Measurements from ENCODE around the gene PANX2. TPM values are rescaled to one million over a fixed set of nuclear protein-coding genes. Genes with fewer than 3 reads are reported as not detected.
A peak's percentile ranks its signal among the peaks of the same experiment; 100 is the strongest.

The PANX2 gene
- total and polyA plus RNA-seq, 2 of the 13 experiments (the other 11 are each of a cell fraction or from before 2014, with no cell fraction given), result 0.15 to 1.1 TPM

DNA sequence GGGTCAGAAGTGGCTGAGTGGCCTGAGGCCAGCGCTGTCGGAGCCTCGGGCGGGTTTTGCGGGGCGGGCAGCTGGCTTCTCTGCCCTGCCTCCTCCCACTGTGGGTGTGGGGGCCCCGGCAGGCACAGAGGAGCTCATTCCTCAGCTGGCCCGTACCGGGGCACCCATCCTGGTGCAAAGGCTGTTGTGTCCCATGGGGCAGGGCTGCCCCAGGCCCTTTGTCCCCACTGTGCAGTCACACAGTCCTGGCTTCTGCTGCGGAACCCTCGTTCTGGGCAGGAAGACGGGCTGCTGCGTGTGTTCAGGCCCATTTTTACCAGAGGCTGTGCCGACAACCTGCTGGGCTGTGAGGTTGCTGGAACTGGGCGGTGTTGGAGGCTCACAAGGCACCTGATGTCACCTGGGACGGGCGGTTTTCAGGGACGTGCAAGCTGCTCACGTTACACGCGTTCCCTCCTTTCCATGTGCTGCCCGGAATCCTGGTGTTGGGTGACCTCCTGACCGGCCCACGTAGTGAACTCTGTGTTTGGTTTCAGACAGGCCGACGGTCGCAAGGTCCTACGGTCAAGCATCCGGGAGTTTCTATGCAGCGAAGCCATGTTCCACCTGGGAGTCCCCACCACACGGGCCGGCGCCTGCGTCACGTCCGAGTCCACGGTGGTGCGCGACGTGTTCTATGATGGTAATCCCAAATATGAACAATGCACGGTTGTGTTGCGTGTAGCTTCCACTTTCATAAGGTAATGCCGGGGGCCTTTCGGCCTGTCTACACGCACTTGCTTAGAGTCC, 35.4 kb downstream of the PANX2 start (continued):
- TF ChIP-seq AGO2 (optimal IDR thresholded peaks at IDR 0.05; ENCODE audit: low read depth, low read length) (peak; percentile 97), ZNF768 (CRISPR knock-in tag; IDR thresholded peaks at IDR 0.05) (peak; percentile 20; the same call in 1 of the 2 replicates), MBNL3 (CRISPR knock-in tag; conservative IDR thresholded peaks at IDR 0.05) (no peak), POLR2G (IDR thresholded peaks at IDR 0.05; ENCODE audit: low read depth, low read length) (peak; percentile 19; the same call in 1 of the 2 replicates), ZNF333 (CRISPR knock-in tag; IDR thresholded peaks at IDR 0.05; ENCODE audit: borderline replicate concordance) (no peak)
- TF ChIP-seq, protein P1, sequence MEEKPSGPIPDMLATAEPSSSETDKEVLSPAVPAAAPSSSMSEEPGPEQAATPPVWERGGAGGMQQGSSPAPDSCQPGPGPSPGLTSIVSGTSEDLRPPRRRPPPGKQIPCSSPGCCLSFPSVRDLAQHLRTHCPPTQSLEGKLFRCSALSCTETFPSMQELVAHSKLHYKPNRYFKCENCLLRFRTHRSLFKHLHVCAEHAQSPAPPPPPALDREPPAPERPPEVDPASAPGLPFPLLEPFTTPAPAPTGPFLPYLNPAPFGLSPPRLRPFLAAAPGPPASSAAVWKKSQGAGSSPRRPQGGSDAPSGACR (CRISPR knock-in tag; IDR thresholded peaks at IDR 0.05), result no peak
- TF ChIP-seq, protein P2, sequence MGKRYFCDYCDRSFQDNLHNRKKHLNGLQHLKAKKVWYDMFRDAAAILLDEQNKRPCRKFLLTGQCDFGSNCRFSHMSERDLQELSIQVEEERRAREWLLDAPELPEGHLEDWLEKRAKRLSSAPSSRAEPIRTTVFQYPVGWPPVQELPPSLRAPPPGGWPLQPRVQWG (CRISPR knock-in tag; IDR thresholded peaks at IDR 0.05; ENCODE audit: borderline replicate concordance, low read depth), result no peak
- TF ChIP-seq, protein P3, sequence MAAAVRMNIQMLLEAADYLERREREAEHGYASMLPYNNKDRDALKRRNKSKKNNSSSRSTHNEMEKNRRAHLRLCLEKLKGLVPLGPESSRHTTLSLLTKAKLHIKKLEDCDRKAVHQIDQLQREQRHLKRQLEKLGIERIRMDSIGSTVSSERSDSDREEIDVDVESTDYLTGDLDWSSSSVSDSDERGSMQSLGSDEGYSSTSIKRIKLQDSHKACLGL (CRISPR knock-in tag; IDR thresholded peaks at IDR 0.05), result no peak

DNA sequence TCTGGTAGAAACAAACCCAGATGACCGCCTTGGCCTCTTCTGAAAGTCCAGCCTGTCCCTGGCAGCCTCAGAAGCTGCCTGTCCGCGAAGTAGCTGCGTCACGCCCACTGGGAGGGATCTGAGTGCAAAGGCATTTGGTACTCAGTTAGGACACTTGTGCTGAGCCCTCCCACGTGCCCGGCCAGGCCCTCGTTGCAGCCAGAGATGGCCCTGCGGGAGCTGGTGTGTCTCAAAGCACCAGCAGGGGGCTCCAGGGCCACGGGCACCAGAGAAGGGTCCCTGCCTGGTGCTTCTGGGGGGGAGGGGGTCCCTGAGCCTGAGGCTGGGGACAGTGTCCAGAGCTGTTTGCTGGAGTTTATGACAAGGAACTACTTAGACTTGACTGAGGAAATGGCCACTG, 36.1 kb downstream of the PANX2 start:
- DNase-seq (ENCODE audit: low spot score) (peak; percentile 35), FAIRE-seq (no peak), ATAC-seq (peak; percentile 63)
- POLR2A ChIA-PET, result interaction anchor here (0.7 to 1.2 kb wide), 2 partner anchors 23 to 61 kb away, joined by 3 read pairs; no protein-coding TSS in a partner anchor
- H3K36me3 ChIP-seq (replicated peaks in 1 of 2; ENCODE audit: control insufficient read depth in 1 of 2, insufficient read depth in 2 of 2, low read length in 2 of 2), result peaks cover 5 to 30% of the 10 kb centered on the region in 2 experiments; a peak in 4 of 5 replicates
- H4K20me1 ChIP-seq (ENCODE audit: insufficient read depth, low read length), result peaks cover 11% of the 10 kb centered on the region
- H3K9ac ChIP-seq (ENCODE audit: insufficient read depth, low read depth, low read length), result no peak overlapping the region
- H3K79me2 ChIP-seq (ENCODE audit: insufficient read depth, low read length), result peaks cover 18% of the 10 kb centered on the region
- CTCF ChIA-PET (ENCODE audit: low intra/inter-chr PET ratio, low total read pairs), result interaction anchor here (0.9 kb wide), 1 partner anchor 57 kb away, joined by 5 read pairs; no protein-coding TSS in a partner anchor
- no TSS peak for BruUV-seq (replicated peaks)
- in situ Hi-C loops (cut with HindIII; ENCODE audit: extremely low pct_ligation_motif_present, low pct_unique_long_range_greater_than_20kb), result loop anchor here (5.0 kb wide), 1 partner anchor 59 kb away; no protein-coding TSS in a partner anchor
- no peak overlapping the region for H3K4me2 ChIP-seq (ENCODE audit: low read depth, low read length)
- H3K4me3 ChIP-seq (replicated peaks in 1 of 3; ENCODE audit: insufficient read depth in 1 of 3, low read depth in 2 of 3, low read length in 3 of 3), result no peak overlapping the region
- no peaks in the 10 kb centered on the region for H3K9me3 ChIP-seq (ENCODE audit: low read length)
- no CpG with 5 or more reads among the region's 10 CpGs for WGBS (ENCODE audit: low lambda C conversion rate)
- H2AFZ ChIP-seq (ENCODE audit: low read length), result no peak overlapping the region
- intact Hi-C loops (cut with micrococcal nuclease; ENCODE audit: unreplicated experiment), result no loop called here
- H3K4me1 ChIP-seq (ENCODE audit: insufficient read depth, low read length), result peaks cover 36% of the 10 kb centered on the region
- no peaks in the 10 kb centered on the region for H3K27me3 ChIP-seq (ENCODE audit: control insufficient read depth in 1 of 2, insufficient read depth in 2 of 2, low read length in 2 of 2)
- no peak overlapping the region for H3K27ac ChIP-seq (ENCODE audit: extremely low read length, insufficient read depth, low read length)
- TF ChIP-seq, protein P4, sequence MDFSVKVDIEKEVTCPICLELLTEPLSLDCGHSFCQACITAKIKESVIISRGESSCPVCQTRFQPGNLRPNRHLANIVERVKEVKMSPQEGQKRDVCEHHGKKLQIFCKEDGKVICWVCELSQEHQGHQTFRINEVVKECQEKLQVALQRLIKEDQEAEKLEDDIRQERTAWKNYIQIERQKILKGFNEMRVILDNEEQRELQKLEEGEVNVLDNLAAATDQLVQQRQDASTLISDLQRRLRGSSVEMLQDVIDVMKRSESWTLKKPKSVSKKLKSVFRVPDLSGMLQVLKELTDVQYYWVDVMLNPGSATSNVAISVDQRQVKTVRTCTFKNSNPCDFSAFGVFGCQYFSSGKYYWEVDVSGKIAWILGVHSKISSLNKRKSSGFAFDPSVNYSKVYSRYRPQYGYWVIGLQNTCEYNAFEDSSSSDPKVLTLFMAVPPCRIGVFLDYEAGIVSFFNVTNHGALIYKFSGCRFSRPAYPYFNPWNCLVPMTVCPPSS (IDR thresholded peaks at IDR 0.05), result no peak
- TF ChIP-seq, protein P5, sequence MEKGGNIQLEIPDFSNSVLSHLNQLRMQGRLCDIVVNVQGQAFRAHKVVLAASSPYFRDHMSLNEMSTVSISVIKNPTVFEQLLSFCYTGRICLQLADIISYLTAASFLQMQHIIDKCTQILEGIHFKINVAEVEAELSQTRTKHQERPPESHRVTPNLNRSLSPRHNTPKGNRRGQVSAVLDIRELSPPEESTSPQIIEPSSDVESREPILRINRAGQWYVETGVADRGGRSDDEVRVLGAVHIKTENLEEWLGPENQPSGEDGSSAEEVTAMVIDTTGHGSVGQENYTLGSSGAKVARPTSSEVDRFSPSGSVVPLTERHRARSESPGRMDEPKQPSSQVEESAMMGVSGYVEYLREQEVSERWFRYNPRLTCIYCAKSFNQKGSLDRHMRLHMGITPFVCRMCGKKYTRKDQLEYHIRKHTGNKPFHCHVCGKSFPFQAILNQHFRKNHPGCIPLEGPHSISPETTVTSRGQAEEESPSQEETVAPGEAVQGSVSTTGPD (CRISPR knock-in tag; IDR thresholded peaks at IDR 0.05), result no peak
- TF ChIP-seq SALL1 (CRISPR knock-in tag; IDR thresholded peaks at IDR 0.05), result 0 out of 2 replicates have a peak, but pooled peaks have one; percentile 3
- peak; percentile 30; the same call in 1 of the 2 replicates for TF ChIP-seq STAG1 (CRISPR knock-in tag; IDR thresholded peaks at IDR 0.05)
- TF ChIP-seq MYC (CRISPR knock-in tag; IDR thresholded peaks at IDR 0.05; ENCODE audit: borderline replicate concordance), result peak; percentile 28; the same call in 1 of the 2 replicates
- TF ChIP-seq, protein P6, sequence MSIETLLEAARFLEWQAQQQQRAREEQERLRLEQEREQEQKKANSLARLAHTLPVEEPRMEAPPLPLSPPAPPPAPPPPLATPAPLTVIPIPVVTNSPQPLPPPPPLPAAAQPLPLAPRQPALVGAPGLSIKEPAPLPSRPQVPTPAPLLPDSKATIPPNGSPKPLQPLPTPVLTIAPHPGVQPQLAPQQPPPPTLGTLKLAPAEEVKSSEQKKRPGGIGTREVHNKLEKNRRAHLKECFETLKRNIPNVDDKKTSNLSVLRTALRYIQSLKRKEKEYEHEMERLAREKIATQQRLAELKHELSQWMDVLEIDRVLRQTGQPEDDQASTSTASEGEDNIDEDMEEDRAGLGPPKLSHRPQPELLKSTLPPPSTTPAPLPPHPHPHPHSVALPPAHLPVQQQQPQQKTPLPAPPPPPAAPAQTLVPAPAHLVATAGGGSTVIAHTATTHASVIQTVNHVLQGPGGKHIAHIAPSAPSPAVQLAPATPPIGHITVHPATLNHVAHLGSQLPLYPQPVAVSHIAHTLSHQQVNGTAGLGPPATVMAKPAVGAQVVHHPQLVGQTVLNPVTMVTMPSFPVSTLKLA (IDR thresholded peaks at IDR 0.05), result no peak
- no peak for TF ChIP-seq TCF7L2 (IDR thresholded peaks at IDR 0.05; ENCODE audit: low read depth, low read length)
- TF ChIP-seq ZBTB38 (CRISPR knock-in tag; IDR thresholded peaks at IDR 0.05), result 0 out of 2 replicates have a peak, but pooled peaks have one; percentile 19

Data from HepG2 (cell line).